ENCODE measurements around the gene CFAP20. TPM values are rescaled to one million over a fixed set of nuclear protein-coding genes. Genes with fewer than 3 reads are reported as not detected.

The CFAP20 gene
- total RNA-seq, 1 donor from 2014 or later, result 132 TPM

Other genes starting within 250 kb of the CFAP20 start
- gene CNGB1, start 158.3 kb downstream of the CFAP20 start, total RNA-seq, result not detected in 2 replicates
- gene ZNF319, start 128.7 kb downstream of the CFAP20 start, total RNA-seq, result 3.9 and 4.3 TPM in 2 replicates
- gene USB1, start 128.0 kb downstream of the CFAP20 start, total RNA-seq, result 9.4 and 23.8 TPM in 2 replicates
- gene MMP15, start 103.6 kb downstream of the CFAP20 start, total RNA-seq, result 53.2 and 89.2 TPM in 2 replicates
- gene CSNK2A2, start 68.7 kb upstream of the CFAP20 start, total RNA-seq, result 36.1 and 50.6 TPM in 2 replicates
- gene PRSS54, start 165.6 kb upstream of the CFAP20 start, total RNA-seq, result not detected in 2 replicates